ENCODE measurements around the gene LUC7L3.

DNA sequence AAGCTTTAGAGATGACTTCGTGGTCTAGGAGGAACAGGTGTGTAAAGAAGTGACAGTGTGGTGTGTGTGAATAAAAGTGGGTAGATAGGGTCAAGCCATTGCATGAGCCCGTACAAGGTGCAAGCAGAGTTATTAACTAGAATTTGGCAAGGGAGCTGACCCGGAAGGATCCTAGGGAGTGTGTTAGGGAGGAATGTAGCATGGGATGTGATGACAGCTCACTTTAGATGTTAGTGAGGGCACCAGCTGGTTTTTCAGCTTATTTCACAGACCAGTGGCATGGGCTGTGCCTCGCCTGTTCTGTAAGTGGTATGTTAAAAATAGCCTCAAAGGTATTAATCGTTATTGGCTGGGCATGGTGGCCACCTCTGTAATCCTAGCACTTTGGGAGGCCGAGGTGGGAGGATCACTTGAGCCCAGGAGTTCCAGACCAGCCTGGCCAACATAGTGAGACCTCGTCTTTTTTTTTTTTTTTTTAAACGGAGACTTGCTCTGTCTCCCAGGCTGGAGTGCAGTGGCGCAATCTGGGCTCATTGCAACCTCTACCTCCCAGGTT lies 39.7 kb downstream of the LUC7L3 start:
- TF ChIP-seq, protein P1, sequence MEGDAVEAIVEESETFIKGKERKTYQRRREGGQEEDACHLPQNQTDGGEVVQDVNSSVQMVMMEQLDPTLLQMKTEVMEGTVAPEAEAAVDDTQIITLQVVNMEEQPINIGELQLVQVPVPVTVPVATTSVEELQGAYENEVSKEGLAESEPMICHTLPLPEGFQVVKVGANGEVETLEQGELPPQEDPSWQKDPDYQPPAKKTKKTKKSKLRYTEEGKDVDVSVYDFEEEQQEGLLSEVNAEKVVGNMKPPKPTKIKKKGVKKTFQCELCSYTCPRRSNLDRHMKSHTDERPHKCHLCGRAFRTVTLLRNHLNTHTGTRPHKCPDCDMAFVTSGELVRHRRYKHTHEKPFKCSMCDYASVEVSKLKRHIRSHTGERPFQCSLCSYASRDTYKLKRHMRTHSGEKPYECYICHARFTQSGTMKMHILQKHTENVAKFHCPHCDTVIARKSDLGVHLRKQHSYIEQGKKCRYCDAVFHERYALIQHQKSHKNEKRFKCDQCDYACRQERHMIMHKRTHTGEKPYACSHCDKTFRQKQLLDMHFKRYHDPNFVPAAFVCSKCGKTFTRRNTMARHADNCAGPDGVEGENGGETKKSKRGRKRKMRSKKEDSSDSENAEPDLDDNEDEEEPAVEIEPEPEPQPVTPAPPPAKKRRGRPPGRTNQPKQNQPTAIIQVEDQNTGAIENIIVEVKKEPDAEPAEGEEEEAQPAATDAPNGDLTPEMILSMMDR (IDR thresholded peaks at IDR 0.05), result no peak
- TF ChIP-seq POLR2A (IDR thresholded peaks at IDR 0.05) (no peak), POLR2AphosphoS5 (IDR thresholded peaks at IDR 0.05) (no peak), EP300 (IDR thresholded peaks at IDR 0.05) (no peak)

Measured in stomach (tissue), 4 donors.